ENCODE measurements around the gene GSTA1.

- TF ChIP-seq CTCF (conservative IDR thresholded peaks at IDR 0.05; ENCODE audit: low read depth, low read length): no peak
- no peak for TF ChIP-seq EZH2 (IDR thresholded peaks at IDR 0.05; ENCODE audit: low read length, unreplicated experiment)
Measured at GRCh38 chr6:52752310-52752709, 51.3 kb downstream of the GSTA1 start.

Measured in PC-3 (cell line).